ENCODE measurements around the gene ANKRD36.
A peak's percentile ranks its signal among the peaks of the same experiment; 100 is the strongest.
"Not testable (repeated sequence)": the region's sequence is repeated elsewhere in the genome, so short reads cannot be mapped to it uniquely, and the experiment has no call there.

GRCh38 chr2:97112320-97113049, 468 bp upstream of the ANKRD36 start:
- TF ChIP-seq POLR2A, EP300 (IDR thresholded peaks at IDR 0.05): not testable (repeated sequence)
- TF ChIP-seq CTCF (IDR thresholded peaks at IDR 0.05), result peak; percentile 85 to 99 (median 96)

All from sigmoid colon (tissue), 4 donors.